NCI-H2196 (cell line): ENCODE data around the gene HNRNPA1.

Source experiments
- DNase-seq: peaks from one replicate; lab custom pipeline; 2025; ENCODE audit not compliant: unreplicated experiment; lab: John Stamatoyannopoulos, UW

The HNRNPA1 gene

DNA sequence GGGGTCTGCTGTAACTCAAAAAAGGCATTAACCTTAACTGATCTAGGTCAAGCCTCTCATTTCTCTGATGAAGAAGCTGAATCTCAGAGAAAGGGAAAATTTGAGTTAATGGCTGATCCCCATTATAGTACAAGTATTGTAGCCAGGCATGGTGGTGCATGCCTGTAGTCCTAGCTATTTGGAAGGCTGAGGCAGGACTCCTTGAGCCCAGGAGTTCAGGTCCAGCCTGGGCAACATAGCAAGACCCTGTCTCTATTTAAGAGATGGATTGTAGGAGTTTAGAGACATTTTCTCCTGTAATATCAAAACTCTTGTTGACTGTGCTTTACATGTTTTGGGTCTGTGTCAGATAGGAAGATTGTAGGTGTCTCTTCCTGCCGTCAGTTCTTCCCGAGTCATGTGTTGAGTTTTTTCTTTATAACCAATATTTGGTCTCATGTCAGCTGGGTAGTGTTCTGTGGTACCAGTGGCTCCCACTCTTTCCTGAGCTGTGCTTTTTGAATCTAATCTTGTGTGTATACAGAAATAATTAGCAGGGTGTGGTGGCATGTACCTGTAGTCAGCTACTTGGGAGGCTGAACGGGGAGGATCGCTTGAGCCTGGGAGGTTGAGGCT lies 53.0 kb downstream of the HNRNPA1 start:
- DNase-seq = no peak
